GM12878 (cell line): ENCODE measurements around the gene ALG2. TPM values are rescaled to one million over a fixed set of nuclear protein-coding genes. Genes with fewer than 3 reads are reported as not detected.

Experiments
- ATAC-seq: fragments of 200-7000 bp; cut with Tn5 transposase; 3 replicates; pipeline ENCODE4 v1.9.1; 2020; ENCODE audit warnings: mild to moderate bottlenecking, moderate library complexity
- BruUV-seq: library from RNA; stranded (reverse); fragments of 400-500 nt; replicated peaks from 2 replicates; lab custom pipeline; 2021; lab: Mats Ljungman, UMichigan
- CTCF ChIA-PET: fragments of 300-600 bp; sonication (Branson Sonifier 250); formaldehyde crosslinking; extraction: SDS; loops from one replicate; lab custom pipeline; 2021; ENCODE audit warnings: inconsistent platforms; lab: Yijun Ruan, JAX
- POLR2A ChIA-PET: fragments of 350-600 bp; formaldehyde crosslinking; extraction: SDS; loops from one replicate; lab custom pipeline; 2021; ENCODE audit warnings: inconsistent platforms; lab: Charles Lee
- RAD21 ChIA-PET: fragments of 300-600 bp; sonication (Branson Sonifier 250); formaldehyde crosslinking; loops from one replicate; lab custom pipeline; 2023; ENCODE audit warnings: antibody characterized with exemption; ENCODE audit not compliant: unreplicated experiment; lab: Charles Lee
- SMC1A ChIA-PET: fragments of 300-600 bp; sonication (Branson Sonifier 250); formaldehyde crosslinking; loops from one replicate; lab custom pipeline; 2023; ENCODE audit not compliant: unreplicated experiment, uncharacterized antibody; lab: Charles Lee
- DNase-seq: peaks from one replicate; pipeline ENCODE4 v3.0.0-alpha.2; 2011; ENCODE audit warnings: low read depth, low spot score
- FAIRE-seq: peaks from 3 replicates; lab custom pipeline; 2011; peaks lifted over from hg19 to GRCh38; lab: Jason Lieb, UNC
- H2AFZ ChIP-seq: 2 replicates; pipeline ENCODE4 v1.6.0; 2011; ENCODE audit warnings: low read depth, low read length, control low read depth; ENCODE audit not compliant: control insufficient read depth
- H3K27ac ChIP-seq: 2 replicates; pipeline ENCODE4 v1.5.1; 2011; ENCODE audit warnings: control low read depth; ENCODE audit not compliant: control insufficient read depth, insufficient read depth
- H3K27me3 ChIP-seq, 2 experiments: replicated peaks in 1 of 2; 2 replicates each; pipeline versions ENCODE4 v1.6.0 to v1.6.1; 2011; ENCODE audit warnings: low read length in 1 of 2; ENCODE audit not compliant: control insufficient read depth in 2 of 2, insufficient read depth in 2 of 2
- H3K36me3 ChIP-seq, 2 experiments: 2 replicates each; pipeline ENCODE4 v1.5.1; 2011; ENCODE audit warnings: low read length in 1 of 2; ENCODE audit not compliant: control insufficient read depth in 2 of 2, insufficient read depth in 2 of 2
- H3K4me1 ChIP-seq: 2 replicates; pipeline ENCODE4 v1.6.1; 2011; ENCODE audit warnings: mild to moderate bottlenecking, low read length, moderate library complexity, mixed read lengths; ENCODE audit not compliant: control insufficient read depth, insufficient read depth
- H3K4me2 ChIP-seq: 2 replicates; pipeline ENCODE4 v1.6.0; 2011; ENCODE audit warnings: control low read depth; ENCODE audit not compliant: control insufficient read depth, insufficient read depth
- H3K4me3 ChIP-seq: fragments of 200-600 bp; sonication (generic); 2 replicates; pipeline ENCODE4 v1.5.1; 2016
- H3K79me2 ChIP-seq: 2 replicates; pipeline ENCODE4 v1.6.0; 2011; ENCODE audit warnings: low read length; ENCODE audit not compliant: control insufficient read depth, insufficient read depth
- H3K9ac ChIP-seq: 2 replicates; pipeline ENCODE4 v1.8.0; 2011; ENCODE audit warnings: low read length, control low read depth, mixed read lengths; ENCODE audit not compliant: control insufficient read depth, insufficient read depth
- H3K9me3 ChIP-seq: replicated peaks from 3 replicates; pipeline ENCODE4 v1.5.1; 2011; ENCODE audit warnings: mild to moderate bottlenecking, low read length; ENCODE audit not compliant: control insufficient read depth, insufficient read depth
- H4K20me1 ChIP-seq: 2 replicates; pipeline ENCODE4 v1.6.0; 2011; ENCODE audit not compliant: control insufficient read depth, insufficient read depth
- BRCA1 ChIP-seq: IDR thresholded peaks from 2 replicates; pipeline ENCODE4 v1.6.1; 2011; ENCODE audit warnings: low read depth, low read length, improper control_type of control experiment
- WGBS: methylation state at CpG from one replicate; pipeline ENCODE4 v1.1.6; 2016; ENCODE audit warnings: low lambda C conversion rate; ENCODE audit not compliant: insufficient replicate concordance, insufficient coverage; ENCODE audit errors: missing lambda C conversion rate; 5-methylcytosine and 5-hydroxymethylcytosine counted together
- in situ Hi-C: fragments of 300-500 bp; cut with MboI; formaldehyde crosslinking; loops from 9 replicates; pipeline ENCODE4 v1.14.3; 2018; ENCODE audit warnings: mixed read lengths
- intact Hi-C: fragments of 100-400 bp; cut with micrococcal nuclease; formaldehyde crosslinking; loops from one replicate; pipeline ENCODE4 v1.14.2; 2022; ENCODE audit not compliant: unreplicated experiment
- polyA plus RNA-seq, 11 experiments: library from polyadenylated mRNA; depleted of rRNA in 4 of 11; unstranded in 6 of 11; stranded (reverse) in 5 of 11; fragments of >200 nt; fragmentation: Nextera tagmentation in 4 of 11; fragmentation: Illumina TruSeq in 1 of 11; extraction: Ambion mirVana in 4 of 11; extraction: Trizol in 1 of 11; gene quantifications; 1 replicate in 1 of 11; 2 replicates in 10 of 11; pipeline versions ENCODE4 v1.2.1 to v1.2.3, GENCODE V29; 2011 to 2016; ENCODE audit warnings: inconsistent platforms in 2 of 11, missing spikeins in 2 of 11, low read depth in 1 of 11
- total RNA-seq, 4 experiments: library from RNA; depleted of rRNA in 3 of 4; stranded (reverse); fragments of >200 nt in 3 of 4; fragmentation: Illumina TruSeq in 1 of 4; extraction: Trizol in 1 of 4; gene quantifications; 2 replicates each; pipeline versions ENCODE4 v1.2.1 to v1.2.3, GENCODE V29; 2013 to 2021
- TF ChIP-seq, protein P1 (sequence below): fragments of 450-650 bp; IDR thresholded peaks from 2 replicates; pipeline ENCODE4 v1.6.1; 2016; ENCODE audit warnings: mild to moderate bottlenecking, moderate library complexity, borderline replicate concordance

The ALG2 gene
- total and polyA plus RNA-seq, 10 of the 15 experiments (the other 5 are each of a cell fraction or from before 2014, with no cell fraction given) = 8.8 to 52.5 (median 38.6) TPM

DNA sequence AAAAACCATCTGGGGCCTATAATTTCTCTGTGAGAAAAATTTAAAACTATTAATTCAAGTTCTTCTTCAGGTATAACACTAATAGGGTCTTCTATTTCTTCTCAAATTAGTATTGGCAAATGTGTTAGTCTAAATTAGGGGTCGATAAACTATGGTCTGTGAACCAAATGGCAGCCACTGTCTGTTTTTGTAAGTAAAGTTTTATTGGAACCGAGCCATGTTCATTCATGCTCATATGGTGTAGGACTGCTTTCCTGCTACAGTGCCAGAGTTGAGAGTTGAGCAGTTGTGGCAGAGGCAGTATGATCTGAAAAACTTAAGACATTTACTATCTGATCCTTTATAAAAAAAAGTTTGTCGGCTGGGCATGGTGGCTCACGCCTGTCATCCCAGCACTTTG, 29.4 kb upstream of the ALG2 start:
- Histone ChIP-seq H3K79me2 (no peaks in the 10 kb centered on the region), H3K4me1 (peaks cover 32% of the 10 kb centered on the region), H3K4me3 (no peak overlapping the region), H3K27ac (no peak overlapping the region), H3K9ac (no peak overlapping the region), H3K27me3 (no peaks in the 10 kb centered on the region), H3K36me3 (no peaks in the 10 kb centered on the region), H4K20me1 (no peaks in the 10 kb centered on the region), H3K9me3 (no peaks in the 10 kb centered on the region; the same call in 1 of the 3 replicates), H3K4me2 (no peak overlapping the region), H2AFZ (no peak overlapping the region)
- intact Hi-C loops (loop anchor here (5.0 to 10.0 kb wide), 2 partner anchors 69 to 964 kb away; no protein-coding TSS in a partner anchor), in situ Hi-C loops (no loop called here)
- ChIA-PET CTCF (interaction anchor here (1.1 to 9.1 kb wide), 3 partner anchors 19 to 88 kb away, joined by 3 to 70 read pairs (median 4); no protein-coding TSS in a partner anchor), RAD21 (interaction anchor here (8.7 kb wide), 1 partner anchor 17 kb away, joined by 87 read pairs; no protein-coding TSS in a partner anchor), SMC1A (interaction anchor here (0.7 kb wide), 1 partner anchor 99 kb away, joined by 3 read pairs; no protein-coding TSS in a partner anchor), POLR2A (no interaction called here)
- WGBS = 98% methylated on average over 4 of the region's 4 CpGs
- no peak for TF ChIP-seq BRCA1
- TF ChIP-seq, protein P1, sequence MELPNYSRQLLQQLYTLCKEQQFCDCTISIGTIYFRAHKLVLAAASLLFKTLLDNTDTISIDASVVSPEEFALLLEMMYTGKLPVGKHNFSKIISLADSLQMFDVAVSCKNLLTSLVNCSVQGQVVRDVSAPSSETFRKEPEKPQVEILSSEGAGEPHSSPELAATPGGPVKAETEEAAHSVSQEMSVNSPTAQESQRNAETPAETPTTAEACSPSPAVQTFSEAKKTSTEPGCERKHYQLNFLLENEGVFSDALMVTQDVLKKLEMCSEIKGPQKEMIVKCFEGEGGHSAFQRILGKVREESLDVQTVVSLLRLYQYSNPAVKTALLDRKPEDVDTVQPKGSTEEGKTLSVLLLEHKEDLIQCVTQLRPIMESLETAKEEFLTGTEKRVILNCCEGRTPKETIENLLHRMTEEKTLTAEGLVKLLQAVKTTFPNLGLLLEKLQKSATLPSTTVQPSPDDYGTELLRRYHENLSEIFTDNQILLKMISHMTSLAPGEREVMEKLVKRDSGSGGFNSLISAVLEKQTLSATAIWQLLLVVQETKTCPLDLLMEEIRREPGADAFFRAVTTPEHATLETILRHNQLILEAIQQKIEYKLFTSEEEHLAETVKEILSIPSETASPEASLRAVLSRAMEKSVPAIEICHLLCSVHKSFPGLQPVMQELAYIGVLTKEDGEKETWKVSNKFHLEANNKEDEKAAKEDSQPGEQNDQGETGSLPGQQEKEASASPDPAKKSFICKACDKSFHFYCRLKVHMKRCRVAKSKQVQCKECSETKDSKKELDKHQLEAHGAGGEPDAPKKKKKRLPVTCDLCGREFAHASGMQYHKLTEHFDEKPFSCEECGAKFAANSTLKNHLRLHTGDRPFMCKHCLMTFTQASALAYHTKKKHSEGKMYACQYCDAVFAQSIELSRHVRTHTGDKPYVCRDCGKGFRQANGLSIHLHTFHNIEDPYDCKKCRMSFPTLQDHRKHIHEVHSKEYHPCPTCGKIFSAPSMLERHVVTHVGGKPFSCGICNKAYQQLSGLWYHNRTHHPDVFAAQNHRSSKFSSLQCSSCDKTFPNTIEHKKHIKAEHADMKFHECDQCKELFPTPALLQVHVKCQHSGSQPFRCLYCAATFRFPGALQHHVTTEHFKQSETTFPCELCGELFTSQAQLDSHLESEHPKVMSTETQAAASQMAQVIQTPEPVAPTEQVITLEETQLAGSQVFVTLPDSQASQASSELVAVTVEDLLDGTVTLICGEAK = peak; percentile 57; the same call in 1 of the 2 replicates
- BruUV-seq = no TSS peak
- DNase-seq (no peak), ATAC-seq (no peak), FAIRE-seq (no peak)
